OCI-LY7 (cell line): Measurements from ENCODE around the gene ZNF684.
"Not testable (repeated sequence)": the region's sequence is repeated elsewhere in the genome, so short reads cannot be mapped to it uniquely, and the experiment has no call there.

Experiments used
- CTCF ChIP-seq: fragments of 200-600 bp; sonication (generic); conservative IDR thresholded peaks from 2 replicates; pipeline ENCODE4 v1.5.1; 2014; ENCODE audit warnings: mild to moderate bottlenecking, antibody characterized with exemption, low read length, moderate library complexity, mixed read lengths
- EZH2phosphoT487 ChIP-seq: fragments of 200-600 bp; sonication (generic); IDR thresholded peaks from 2 replicates; pipeline ENCODE4 v1.6.1; 2018; ENCODE audit warnings: low read depth, borderline replicate concordance, mild to moderate bottlenecking, mixed run types, antibody characterized with exemption, low read length, moderate library complexity, mixed read lengths

GRCh38 chr1:40554807-40555206 is 23.4 kb downstream of the ZNF684 start:
- not testable (repeated sequence) for TF ChIP-seq EZH2phosphoT487, CTCF
